Measurements from ENCODE around the gene CERS6.

Gene CERS6

DNA sequence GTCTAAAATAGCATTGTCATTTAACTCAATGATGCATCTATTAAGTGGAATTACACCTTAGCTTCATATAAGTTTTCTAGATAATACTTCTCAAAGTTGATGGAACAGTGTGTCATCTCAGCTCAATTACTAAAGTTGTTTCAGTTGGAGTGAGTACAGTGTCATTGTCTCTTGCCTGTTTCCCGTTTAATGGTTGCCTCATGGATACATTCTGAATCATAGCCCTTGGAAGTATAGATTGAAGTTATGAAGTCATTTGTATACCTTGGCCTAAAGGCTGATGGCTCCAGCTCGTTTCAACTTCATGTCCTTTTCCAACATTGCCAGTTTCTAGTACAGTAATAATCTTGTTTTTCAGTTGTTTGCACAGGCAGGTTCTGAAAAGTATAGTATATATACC, 215.9 kb downstream of the CERS6 start:
- no peak for DNase-seq (ENCODE audit: low spot score)

GRCh38 chr2:168673265-168674189, 217.5 kb downstream of the CERS6 start:
- no peak for DNase-seq (ENCODE audit: low spot score)

- no peak for DNase-seq (ENCODE audit: low spot score)
Observed at GRCh38 chr2:168678153-168678853, 222.2 kb downstream of the CERS6 start.

- no peak for DNase-seq (ENCODE audit: low spot score)
Observed at GRCh38 chr2:168679081-168679480, 223.0 kb downstream of the CERS6 start.

GRCh38 chr2:168679741-168680310, 223.8 kb downstream of the CERS6 start:
- no peak for DNase-seq (ENCODE audit: low spot score)

DNA sequence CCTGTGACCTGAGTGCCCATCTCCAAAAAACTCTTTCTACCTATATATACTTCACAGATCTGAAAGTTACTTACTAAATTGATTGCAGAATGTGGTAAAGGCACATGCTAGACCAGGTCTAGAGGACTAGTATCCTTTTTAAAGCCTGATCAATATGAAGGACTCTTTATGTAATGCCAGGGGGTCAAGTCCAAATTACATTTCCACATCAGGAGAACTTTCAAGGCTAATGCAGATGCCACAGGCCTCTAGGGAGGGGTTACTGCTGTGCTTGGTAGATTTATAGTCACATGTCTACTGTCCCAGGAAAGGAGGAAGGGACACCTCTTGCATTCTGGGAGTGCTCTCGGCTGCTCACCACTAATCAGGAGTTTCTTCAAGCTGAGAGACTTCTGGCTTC, 227.9 kb downstream of the CERS6 start:
- DNase-seq (ENCODE audit: low spot score) = no peak

DNA sequence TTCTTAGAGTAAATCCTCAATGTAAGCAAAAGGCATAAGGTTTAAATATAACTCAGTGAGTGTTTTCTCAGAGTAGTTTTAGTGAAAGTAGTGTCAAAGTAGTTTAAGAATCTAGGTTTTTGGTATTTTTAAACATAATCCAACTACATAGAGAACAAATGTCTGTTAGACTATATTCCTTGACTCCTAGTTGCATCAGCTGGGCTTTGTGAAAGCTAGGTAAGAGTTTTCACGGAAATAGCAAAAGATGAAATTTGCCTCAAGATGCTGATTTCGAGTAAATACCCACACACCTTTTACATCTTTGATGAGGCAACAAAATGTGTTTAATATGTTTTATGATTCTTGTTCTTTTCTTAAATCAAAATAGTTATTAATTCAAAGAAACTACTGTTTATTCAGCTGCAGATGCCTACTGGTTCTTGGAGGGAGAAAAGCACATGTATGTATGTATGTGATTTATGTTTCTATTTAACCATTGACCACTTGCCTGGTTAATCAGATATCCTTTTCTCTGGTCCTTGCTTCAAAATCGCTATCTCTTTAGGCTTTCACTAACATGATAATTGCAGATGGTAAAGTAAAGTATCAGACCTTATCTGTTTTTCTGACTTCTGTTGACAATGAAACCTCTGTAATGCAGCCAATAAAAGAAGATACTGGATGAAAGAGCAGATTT, 229.0 kb downstream of the CERS6 start:
- DNase-seq (ENCODE audit: low spot score) = no peak

- DNase-seq (ENCODE audit: low spot score) = no peak
Observed at GRCh38 chr2:168685600-168686451, 229.8 kb downstream of the CERS6 start.

GRCh38 chr2:168686452-168687191, 230.6 kb downstream of the CERS6 start:
- DNase-seq (ENCODE audit: low spot score) = no peak

GRCh38 chr2:168687314-168687713, 231.2 kb downstream of the CERS6 start:
- peak; percentile 33 for DNase-seq (ENCODE audit: low spot score)

- no peak for DNase-seq (ENCODE audit: low spot score)
Observed at GRCh38 chr2:168690381-168690885, 234.4 kb downstream of the CERS6 start.

DNA sequence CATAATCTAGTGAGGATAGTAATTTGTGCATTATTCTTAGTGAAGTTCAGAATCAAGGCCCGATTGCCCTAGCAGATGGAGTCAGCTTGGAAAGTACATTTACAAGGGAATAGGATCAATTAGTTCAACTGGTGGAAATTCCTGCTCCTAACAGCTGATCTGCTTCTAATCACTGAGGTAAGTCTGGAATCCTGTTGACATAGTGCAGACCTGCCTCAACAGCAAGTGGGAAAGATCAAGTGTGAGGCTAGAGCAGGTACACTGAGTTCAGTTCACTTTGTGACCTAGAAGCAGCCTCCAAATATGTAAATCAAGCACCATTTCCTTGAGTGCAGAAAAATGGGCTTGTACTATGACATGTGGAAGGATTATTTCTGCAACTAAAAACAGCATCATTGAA, 235.1 kb downstream of the CERS6 start:
- DNase-seq (ENCODE audit: low spot score) = no peak

DNA sequence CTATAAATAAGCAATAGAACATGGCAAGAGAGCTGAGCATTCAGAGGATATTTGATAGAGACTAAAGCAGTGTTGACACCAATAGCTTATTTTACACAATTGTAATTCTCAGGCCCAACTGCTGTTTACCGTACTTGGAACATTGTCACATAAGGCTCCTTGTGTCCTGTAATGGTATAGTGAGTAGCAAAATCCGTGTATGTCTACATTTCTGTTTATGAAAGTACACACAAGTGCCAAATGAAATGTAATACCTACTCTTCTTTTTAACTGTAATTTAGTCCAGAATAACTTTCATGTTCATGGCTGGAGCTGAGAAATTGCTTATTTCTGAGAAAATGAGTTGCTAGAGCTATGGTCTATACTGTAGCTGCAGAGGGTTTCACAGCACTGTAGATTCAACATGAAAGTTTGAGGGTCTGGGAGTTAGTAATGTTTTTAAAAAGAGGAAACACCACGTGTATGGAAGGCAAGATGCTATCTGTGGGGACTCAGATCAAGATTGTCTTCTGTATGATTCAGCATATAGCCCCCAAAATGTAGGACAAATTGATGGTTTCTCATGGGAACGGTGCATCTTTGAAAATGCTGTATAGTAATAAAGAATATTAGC, 236.2 kb downstream of the CERS6 start:
- no peak for DNase-seq (ENCODE audit: low spot score)

DNA sequence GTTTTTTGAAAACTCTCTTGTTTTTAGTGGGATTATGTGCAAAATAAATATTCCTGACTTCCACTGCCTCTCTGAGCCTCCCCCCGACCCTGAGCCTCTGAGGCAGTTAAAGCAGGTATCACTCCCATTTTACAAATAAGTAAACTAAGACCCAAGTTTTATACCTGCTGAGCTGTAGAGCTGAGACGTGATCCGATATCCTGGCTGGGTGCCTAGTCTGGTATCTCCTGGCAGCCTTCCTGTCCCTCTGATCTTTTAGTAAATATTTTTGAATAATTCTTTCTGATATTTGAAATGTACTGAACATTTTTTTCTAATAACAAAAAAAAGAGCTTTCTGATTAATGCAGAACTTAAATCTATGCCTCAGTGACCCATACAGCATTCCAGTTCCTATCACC, 238.1 kb downstream of the CERS6 start:
- no peak for DNase-seq (ENCODE audit: low spot score)

GRCh38 chr2:168694866-168695265, 238.8 kb downstream of the CERS6 start:
- no peak for DNase-seq (ENCODE audit: low spot score)

DNA sequence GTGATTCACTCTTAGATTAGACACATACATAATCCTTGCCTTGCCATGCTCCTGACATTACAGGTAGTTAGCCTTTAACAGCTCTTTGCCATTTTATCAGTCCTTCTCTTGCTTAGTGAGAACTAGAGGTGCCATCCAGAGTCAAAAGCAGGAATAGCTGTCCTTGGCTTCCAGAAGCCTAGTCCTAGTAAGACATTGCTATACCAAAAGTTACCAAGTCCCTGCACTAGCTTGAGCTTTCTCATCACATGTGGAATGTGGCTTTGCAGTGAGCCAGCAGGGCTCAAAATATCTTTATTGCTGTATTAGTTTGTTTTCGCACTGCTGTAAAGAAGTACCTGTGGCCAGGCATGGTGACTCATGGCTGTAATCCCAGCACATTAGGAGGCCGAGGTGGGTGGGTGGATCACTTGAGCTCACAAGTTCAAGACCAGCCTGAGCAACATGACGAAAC, 241.6 kb downstream of the CERS6 start:
- DNase-seq (ENCODE audit: low spot score) = no peak

DNA sequence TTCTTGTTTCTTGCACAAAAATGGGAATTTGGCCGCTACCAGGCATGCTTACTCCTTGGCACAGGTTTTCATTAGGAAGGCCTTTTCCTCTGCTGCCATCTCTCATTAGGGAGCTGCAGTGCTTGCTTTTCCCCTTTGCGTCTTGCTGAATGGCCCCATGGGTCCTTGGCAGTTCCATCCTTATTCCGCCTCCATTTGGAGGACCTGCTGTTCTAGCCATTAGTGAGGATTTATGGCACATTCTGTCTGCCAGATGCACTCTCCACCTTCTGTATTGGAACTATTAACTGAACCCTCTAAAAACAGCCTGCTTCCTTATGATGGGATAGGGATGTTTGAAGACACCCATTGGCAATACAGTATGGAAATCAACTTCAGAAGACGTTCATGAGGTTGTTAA, 242.9 kb downstream of the CERS6 start:
- DNase-seq (ENCODE audit: low spot score) = no peak

- DNase-seq (ENCODE audit: low spot score) = peak; percentile 71
Observed at GRCh38 chr2:168699844-168700417, 243.9 kb downstream of the CERS6 start.

DNA sequence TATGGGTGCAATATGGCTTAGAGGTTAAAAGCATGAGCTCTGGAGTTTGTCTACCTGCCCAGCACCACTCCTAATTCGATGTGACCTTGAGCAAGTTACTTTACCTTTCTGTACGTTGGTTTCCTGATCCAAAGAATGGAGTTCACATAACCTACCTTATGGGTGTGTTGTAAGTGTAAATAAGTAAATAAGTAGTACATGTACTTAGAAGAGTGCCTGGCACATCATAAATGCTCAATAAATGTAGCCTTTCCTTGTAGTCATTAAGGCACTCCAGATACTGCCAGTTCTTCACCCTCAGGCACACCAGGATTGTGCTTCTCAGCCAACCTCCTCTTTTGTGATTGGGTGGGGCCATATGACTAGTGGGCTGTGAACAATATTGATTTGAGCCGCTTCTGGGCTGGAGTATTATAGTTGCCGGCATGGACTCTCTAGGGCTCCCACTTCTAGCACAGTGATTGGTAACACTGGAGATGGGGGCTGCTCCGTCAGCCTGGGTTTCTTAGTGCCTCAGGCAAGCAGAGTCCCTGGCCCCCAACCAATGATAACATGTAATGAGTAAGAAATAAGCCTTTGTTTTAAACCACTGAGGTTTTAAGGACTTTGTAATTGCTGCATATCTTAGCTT, 244.7 kb downstream of the CERS6 start:
- no peak for DNase-seq (ENCODE audit: low spot score)
